ENCODE measurements around the gene MYO10. TPM values are rescaled to one million over a fixed set of nuclear protein-coding genes. Genes with fewer than 3 reads are reported as not detected.
A peak's percentile ranks its signal among the peaks of the same experiment; 100 is the strongest.

Gene MYO10
- total and polyA plus RNA-seq, 2 of the 8 experiments (the other 6 are each of a cell fraction or from before 2014, with no cell fraction given) = 21.5 to 107 TPM

GRCh38 chr5:16901021-16901644 lies 35.0 kb downstream of the MYO10 start:
- Histone ChIP-seq H3K23ac (ENCODE audit: insufficient read length) (no peak overlapping the region), H3K27ac (ENCODE audit: low read depth, low read length) (no peak overlapping the region), H4K5ac (ENCODE audit: insufficient read length, low read depth, low read length) (peak overlapping the region; percentile 74), H3K14ac (ENCODE audit: insufficient read length) (no peak overlapping the region), H3K9ac (replicated peaks in 1 of 4; ENCODE audit: extremely low read depth in 1 of 4, low read depth in 3 of 4, low read length in 3 of 4) (no peak overlapping the region), H3K23me2 (ENCODE audit: low read depth, low read length) (no peaks in the 10 kb centered on the region; the same call in 1 of the 2 replicates), H4K91ac (replicated peaks; ENCODE audit: insufficient read length, low read length) (no peak overlapping the region), H2BK5ac (ENCODE audit: low read depth, low read length) (peak overlapping the region; percentile 91; the same call in 1 of the 2 replicates), H3K36me3 (ENCODE audit: control insufficient read depth in 2 of 4, insufficient read depth in 4 of 4, low read length in 3 of 4) (no peaks in the 10 kb centered on the region), H2BK120ac (replicated peaks; ENCODE audit: low read depth, low read length) (peak overlapping the region; percentile 87), H2BK20ac (ENCODE audit: low read length) (peak overlapping the region; percentile 82; the same call in 1 of the 2 replicates), H3K4ac (replicated peaks; ENCODE audit: insufficient read length, low read depth, low read length) (no peak overlapping the region), H3K4me1 (replicated peaks in 1 of 4; ENCODE audit: control insufficient read depth in 3 of 4, insufficient read depth in 4 of 4, low read length in 3 of 4) (peaks cover 10 to 29% (median 19%) of the 10 kb centered on the region in 4 experiments), H2AK5ac (ENCODE audit: low read depth, low read length) (0 out of 2 replicates have a peak overlapping the region, but pooled peaks have one; percentile 15), H3K27me3 (replicated peaks in 1 of 4; ENCODE audit: control insufficient read depth in 3 of 4, extremely low read depth in 1 of 4, insufficient read depth in 3 of 4, low read length in 3 of 4) (no peaks in the 10 kb centered on the region), H2BK15ac (ENCODE audit: low read length) (no peak overlapping the region; the same call in 1 of the 2 replicates), H3K79me2 (ENCODE audit: control insufficient read depth in 1 of 2, insufficient read depth in 2 of 2, low read length in 2 of 2) (peaks cover 9 to 73% of the 10 kb centered on the region in 2 experiments; a peak in 3 of 4 replicates), H3K4me3 (ENCODE audit: extremely low read depth in 1 of 4, insufficient read depth in 2 of 4, low read depth in 3 of 4, low read length in 4 of 4) (peak overlapping the region in 1 of 4 experiments; percentile 40; a peak in 1 of 8 replicates), H2AFZ (ENCODE audit: low read length) (no peak overlapping the region), H2BK12ac (ENCODE audit: low read depth, low read length) (peak overlapping the region; percentile 87; the same call in 1 of the 2 replicates), H3K18ac (ENCODE audit: extremely low read depth, low read length) (peak overlapping the region; percentile 98), H3K9me3 (ENCODE audit: insufficient read depth in 2 of 2, low read depth in 1 of 2, low read length in 1 of 2) (no peaks in the 10 kb centered on the region), H3K4me2 (ENCODE audit: insufficient read depth in 1 of 2, low read depth in 2 of 2, low read length in 2 of 2) (peak overlapping the region; percentile 60 to 80), H3K56ac (replicated peaks; ENCODE audit: insufficient read length, low read depth, low read length) (peak overlapping the region; percentile 39), H4K8ac (ENCODE audit: extremely low read depth, insufficient read depth, low read length) (peak overlapping the region; percentile 23; the same call in 1 of the 2 replicates), H3K79me1 (ENCODE audit: low read depth, low read length) (peaks cover 10% of the 10 kb centered on the region), H4K20me1 (replicated peaks in 1 of 2; ENCODE audit: control insufficient read depth in 1 of 2, insufficient read depth in 2 of 2, low read length in 2 of 2) (peaks cover 0 to 1% of the 10 kb centered on the region in 2 experiments)
- ChIA-PET POLR2A (ENCODE audit: partially characterized antibody) (interaction anchor here (1.1 to 1.9 kb wide), 4 partner anchors 10 to 30 kb away, joined by 4 to 6 read pairs (median 5); no protein-coding TSS in a partner anchor), CTCF (ENCODE audit: partially characterized antibody) (interaction anchor here (0.6 to 3.1 kb wide), 5 partner anchors 15 to 289 kb away, joined by 3 to 9 read pairs (median 3); no protein-coding TSS in a partner anchor)
- WGBS, 2 experiments (ENCODE audit: extremely low coverage in 1 of 2, insufficient coverage in 1 of 2, insufficient read length in 1 of 2, insufficient replicate concordance in 2 of 2, low coverage in 1 of 2, low lambda C conversion rate in 2 of 2, missing lambda C conversion rate in 1 of 2) = 38% methylated on average over 13 of the region's 13 CpGs; no CpG with 5 or more reads in 1 of the 2 experiments
- FAIRE-seq = peak; percentile 48
- DNase-seq (ENCODE audit: low read depth in 1 of 2, low spot score in 2 of 2) = peak; percentile 25 to 66
- TF ChIP-seq TEAD4 (IDR thresholded peaks at IDR 0.05; ENCODE audit: low read depth, low read length) (0 out of 2 replicates have a peak, but pooled peaks have one; percentile 36), KDM4A (IDR thresholded peaks at IDR 0.05; ENCODE audit: low read depth, low read length, severe bottlenecking) (no peak)
- TF ChIP-seq, protein P1, sequence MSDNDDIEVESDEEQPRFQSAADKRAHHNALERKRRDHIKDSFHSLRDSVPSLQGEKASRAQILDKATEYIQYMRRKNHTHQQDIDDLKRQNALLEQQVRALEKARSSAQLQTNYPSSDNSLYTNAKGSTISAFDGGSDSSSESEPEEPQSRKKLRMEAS (IDR thresholded peaks at IDR 0.05) = peak; percentile 31; the same call in 1 of the 2 replicates
